Aorta (tissue), 5 donors: ENCODE data around the gene GLRB. TPM values are rescaled to one million over a fixed set of nuclear protein-coding genes. Genes with fewer than 3 reads are reported as not detected.
"Not testable (repeated sequence)": the region's sequence is repeated elsewhere in the genome, so short reads cannot be mapped to it uniquely, and the experiment has no call there.

Experiments used
- ATAC-seq: fragments of 200-7000 bp; cut with Tn5 transposase; one replicate; pipeline ENCODE4 v1.9.1; 2022; ENCODE audit warnings: moderate library complexity; ENCODE audit not compliant: low FRiP score
- DNase-seq, 2 donors: peaks; one replicate each; pipeline ENCODE4 v3.0.0-alpha.2; 2020
- H3K27ac ChIP-seq, 2 donors: one replicate each; pipeline ENCODE4 v1.5.1; 2013; ENCODE audit warnings: low read length in 2 of 2, mild to moderate bottlenecking in 2 of 2, moderate library complexity in 2 of 2, control low read depth in 1 of 2, inconsistent platforms in 1 of 2, low read depth in 1 of 2
- H3K27me3 ChIP-seq, 2 donors: one replicate each; pipeline ENCODE4 v1.6.1; 2013; ENCODE audit warnings: control low read depth in 1 of 2, low read length in 1 of 2, mild to moderate bottlenecking in 1 of 2, moderate library complexity in 1 of 2; ENCODE audit not compliant: insufficient read depth in 2 of 2, control insufficient read depth in 1 of 2
- H3K36me3 ChIP-seq, 2 donors: one replicate each; pipeline ENCODE4 v1.6.1; 2013; ENCODE audit warnings: control low read depth in 1 of 2, low read length in 1 of 2, mild to moderate bottlenecking in 1 of 2; ENCODE audit not compliant: insufficient read depth in 2 of 2, control insufficient read depth in 1 of 2
- H3K4me1 ChIP-seq, 2 donors: one replicate each; pipeline ENCODE4 v1.6.1; 2013; ENCODE audit warnings: low read length in 2 of 2, control low read depth in 1 of 2, mild to moderate bottlenecking in 1 of 2, moderate library complexity in 1 of 2; ENCODE audit not compliant: insufficient read depth in 2 of 2, control insufficient read depth in 1 of 2
- H3K4me3 ChIP-seq, 2 donors: one replicate each; pipeline ENCODE4 v1.5.1; 2013; ENCODE audit warnings: low read length in 2 of 2, control low read depth in 1 of 2, mild to moderate bottlenecking in 1 of 2
- H3K9me3 ChIP-seq: one replicate; pipeline ENCODE4 v1.6.1; 2013; ENCODE audit warnings: mild to moderate bottlenecking, low read length; ENCODE audit not compliant: control insufficient read depth
- WGBS, 2 donors: extraction: QIAGEN DNeasy Blood & Tissue Kit; methylation state at CpG; one replicate each; pipeline ENCODE4 v1.1.7; 2013; 5-methylcytosine and 5-hydroxymethylcytosine counted together
- intact Hi-C, 2 donors: fragments of 100-400 bp; cut with DNase I; formaldehyde crosslinking; loops; one replicate each; pipeline versions ENCODE4 v1.14.2 to v1.15.0; 2022
- polyA plus RNA-seq, 2 donors: library from polyadenylated mRNA; stranded (reverse); fragments of 200-250 nt; gene quantifications; one replicate each; pipeline ENCODE4 v1.2.3, GENCODE V29; 2013
- total RNA-seq, 2 donors: library from RNA; stranded (reverse); fragmentation: NEBNext Ultra II Directional; extraction: Animal tissue kit (Norgen Biotek cat#: 25700); gene quantifications; one replicate each; pipeline ENCODE4 v1.2.1, GENCODE V29; 2021
- donor health status: healthy with polysubstance abuse.
- donor health status: Bipolar disorder and iron deficiency.
- donor health status: DM: no; HTN: no; CAD: no.
- donor health status: DM: no; HTN: no; CAD: no.
- donor health status: DM: yes; HTN: yes; CAD: no.

The GLRB gene
- total and polyA plus RNA-seq, 4 donors: 2.7 to 7.7 (median 6.4) TPM

DNA sequence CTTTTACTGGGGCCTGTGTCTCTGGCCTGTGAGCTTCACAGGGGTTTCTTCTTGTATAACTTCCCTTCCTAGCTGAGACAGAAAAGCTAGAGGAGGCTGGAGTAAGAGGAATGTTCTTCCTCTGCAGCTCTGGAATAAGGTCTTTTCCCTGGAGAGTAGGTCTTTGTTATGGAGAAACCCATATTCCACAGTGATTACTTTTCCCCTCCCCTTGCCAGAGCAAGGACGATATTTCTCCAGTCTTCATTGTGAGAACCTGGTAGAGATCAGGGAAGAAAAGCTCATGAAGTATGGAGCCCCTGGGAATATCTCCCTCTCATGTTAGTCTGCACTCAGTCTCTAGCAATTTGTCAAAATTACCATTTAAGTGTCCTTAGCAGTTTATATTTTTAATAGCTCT lies 18.7 kb upstream of the GLRB start:
- Histone ChIP-seq H3K4me3 (no peak overlapping the region), H3K27me3 (no peaks in the 10 kb centered on the region), H3K4me1 (no peaks in the 10 kb centered on the region), H3K9me3 (no peaks in the 10 kb centered on the region), H3K36me3 (no peaks in the 10 kb centered on the region), H3K27ac (no peak overlapping the region)
- ATAC-seq (no peak), DNase-seq (no peak)
- 25 to 53% methylated on average over 1 of the region's 1 CpG for WGBS, 2 donors
- intact Hi-C loops: no loop called here

GRCh38 chr4:157058899-157059298 lies 17.1 kb upstream of the GLRB start:
- 65 to 66% methylated on average over 5 of the region's 5 CpGs for WGBS, 2 donors
- H3K27me3 ChIP-seq, H3K9me3 ChIP-seq, intact Hi-C loops, H3K4me3 ChIP-seq, DNase-seq, H3K36me3 ChIP-seq, H3K27ac ChIP-seq, ATAC-seq, H3K4me1 ChIP-seq: not testable (repeated sequence)

DNA sequence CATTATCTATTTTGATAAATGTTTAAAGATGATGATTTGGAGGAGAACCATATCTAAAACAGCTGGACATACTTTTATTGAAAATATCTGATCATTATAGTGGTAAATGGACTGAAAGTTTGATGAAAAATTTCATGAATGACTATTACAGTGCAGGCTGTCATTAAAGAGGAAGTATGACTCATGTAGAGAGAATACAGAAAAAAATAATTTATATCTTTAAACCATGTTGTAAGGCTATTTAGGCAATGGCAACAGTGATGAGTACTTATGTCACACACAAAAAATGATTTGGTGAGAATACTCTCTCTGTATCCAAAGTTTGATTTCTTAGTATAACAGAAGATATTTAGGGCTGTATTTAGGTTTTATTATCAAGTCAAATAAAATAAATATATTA lies 3.9 kb upstream of the GLRB start:
- no peak overlapping the region for H3K4me3 ChIP-seq
- ATAC-seq (no peak), DNase-seq (no peak)
- H3K27me3 ChIP-seq: no peaks in the 10 kb centered on the region
- no peak overlapping the region for H3K27ac ChIP-seq
- no peaks in the 10 kb centered on the region for H3K9me3 ChIP-seq
- no peaks in the 10 kb centered on the region for H3K4me1 ChIP-seq
- intact Hi-C loops: no loop called here
- no peaks in the 10 kb centered on the region for H3K36me3 ChIP-seq

DNA sequence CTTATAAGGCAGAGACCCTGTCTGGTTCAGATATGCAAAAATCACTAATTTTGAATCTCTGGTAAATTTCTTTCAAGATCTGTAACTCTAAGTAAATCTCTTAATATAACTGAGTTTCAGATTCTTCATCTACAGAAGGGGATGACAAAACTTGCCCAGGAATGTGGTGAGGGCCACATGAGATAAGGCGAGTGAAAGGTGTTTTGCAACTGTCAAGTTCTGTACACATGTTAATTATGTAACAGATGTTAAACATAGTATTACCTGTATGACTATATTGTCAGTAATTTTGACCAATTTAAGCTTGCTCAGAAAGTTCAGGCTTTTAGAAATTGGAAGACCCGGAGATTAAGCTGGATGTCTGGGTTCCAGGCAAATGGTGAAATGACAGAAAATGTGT lies 549 bp upstream of the GLRB start:
- DNase-seq (no peak), ATAC-seq (no peak)
- 72 to 77% methylated on average over 2 of the region's 2 CpGs for WGBS, 2 donors
- Histone ChIP-seq H3K4me1 (no peaks in the 10 kb centered on the region), H3K4me3 (peak overlapping the region; percentile 33 to 68), H3K27ac (no peak overlapping the region), H3K27me3 (no peaks in the 10 kb centered on the region), H3K36me3 (no peaks in the 10 kb centered on the region), H3K9me3 (no peaks in the 10 kb centered on the region)
- intact Hi-C loops: no loop called here

DNA sequence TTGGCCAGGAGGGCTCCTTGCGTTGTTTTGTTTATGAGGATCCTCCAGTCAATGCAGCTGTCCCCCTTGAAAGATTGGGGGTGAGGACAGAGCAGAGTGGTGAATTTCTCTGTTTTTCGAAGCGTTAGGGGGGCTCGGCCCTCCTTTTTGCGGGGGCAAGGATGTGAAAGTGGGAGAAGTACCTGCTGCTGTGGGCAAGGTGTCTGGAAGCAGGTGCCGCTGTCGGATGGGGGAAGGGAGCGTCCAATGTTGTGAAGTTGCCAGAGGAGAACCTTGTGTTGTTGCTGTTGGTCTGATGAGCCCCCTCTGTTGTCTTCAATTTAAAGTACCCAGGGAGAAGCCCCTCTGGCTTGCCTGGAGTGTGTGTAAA lies 613 bp downstream of the GLRB start:
- no peaks in the 10 kb centered on the region for H3K36me3 ChIP-seq
- H3K27me3 ChIP-seq: no peaks in the 10 kb centered on the region
- peak overlapping the region; percentile 33 to 68 for H3K4me3 ChIP-seq
- H3K4me1 ChIP-seq: no peaks in the 10 kb centered on the region
- DNase-seq (no peak), ATAC-seq (no peak)
- no peaks in the 10 kb centered on the region for H3K9me3 ChIP-seq
- H3K27ac ChIP-seq: no peak overlapping the region
- WGBS, 2 donors: 2% methylated on average over 8 of the region's 8 CpGs
- intact Hi-C loops: no loop called here

- Histone ChIP-seq H3K4me1 (no peaks in the 10 kb centered on the region), H3K9me3 (no peaks in the 10 kb centered on the region)
- intact Hi-C loops: no loop called here
Measured at GRCh38 chr4:157079441-157079840, 3.5 kb downstream of the GLRB start.

DNA sequence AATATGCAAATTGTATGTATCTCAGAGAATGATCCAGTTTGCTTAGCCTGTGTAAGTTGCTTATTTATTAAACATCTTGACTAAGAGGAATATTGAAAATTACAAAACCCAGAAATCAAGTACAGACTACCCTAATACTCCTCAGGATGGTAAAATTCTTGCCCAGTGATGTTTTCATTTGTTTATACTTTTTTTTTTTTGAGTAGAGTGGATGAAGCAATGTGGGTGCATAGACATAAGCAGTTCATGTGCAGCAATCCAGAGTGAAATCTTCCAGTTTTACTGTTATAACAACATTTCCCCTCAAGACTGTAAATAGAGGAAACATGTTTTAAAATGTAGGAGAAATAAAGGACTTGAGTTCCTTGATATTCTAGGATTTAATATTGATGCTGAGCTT lies 4.7 kb downstream of the GLRB start:
- no peak for DNase-seq

More at GRCh38 chr4:157079441-157079840, 3.5 kb downstream of the GLRB start:
- ATAC-seq (no peak), DNase-seq (no peak)
- Histone ChIP-seq H3K27me3 (no peaks in the 10 kb centered on the region), H3K27ac (no peak overlapping the region), H3K4me3 (no peak overlapping the region), H3K36me3 (no peaks in the 10 kb centered on the region)
- WGBS, 2 donors: 95 to 98% methylated on average over 2 of the region's 2 CpGs

GRCh38 chr4:157095716-157096115 lies 19.8 kb downstream of the GLRB start:
- Histone ChIP-seq H3K4me1 (no peaks in the 10 kb centered on the region), H3K9me3 (no peaks in the 10 kb centered on the region), H3K4me3 (no peak overlapping the region), H3K36me3 (no peaks in the 10 kb centered on the region), H3K27ac (no peak overlapping the region), H3K27me3 (no peaks in the 10 kb centered on the region)
- intact Hi-C loops: no loop called here
- WGBS, 2 donors: 86 to 92% methylated on average over 2 of the region's 2 CpGs
- ATAC-seq: no peak
- no peak for DNase-seq

More for the DNA sequence above, 4.7 kb downstream of the GLRB start:
- no peaks in the 10 kb centered on the region for H3K9me3 ChIP-seq
- no peak for ATAC-seq
- H3K27me3 ChIP-seq: no peaks in the 10 kb centered on the region
- H3K36me3 ChIP-seq: no peaks in the 10 kb centered on the region
- H3K4me3 ChIP-seq: no peak overlapping the region
- no peaks in the 10 kb centered on the region for H3K4me1 ChIP-seq
- H3K27ac ChIP-seq: no peak overlapping the region
- intact Hi-C loops: no loop called here

- H3K4me1 ChIP-seq: no peaks in the 10 kb centered on the region
- WGBS, 2 donors: 83 to 85% methylated on average over 1 of the region's 1 CpG
- intact Hi-C loops: no loop called here
- H3K36me3 ChIP-seq: no peaks in the 10 kb centered on the region
- H3K27me3 ChIP-seq: no peaks in the 10 kb centered on the region
- H3K9me3 ChIP-seq: no peaks in the 10 kb centered on the region
- ATAC-seq (no peak), DNase-seq (no peak)
- no peak overlapping the region for H3K4me3 ChIP-seq
- H3K27ac ChIP-seq: no peak overlapping the region
Measured at GRCh38 chr4:157096439-157096838, 20.5 kb downstream of the GLRB start.
